Esophagus squamous epithelium (tissue), 5 donors: ENCODE measurements around the gene NFRKB. TPM values are rescaled to one million over a fixed set of nuclear protein-coding genes. Genes with fewer than 3 reads are reported as not detected.
A peak's percentile ranks its signal among the peaks of the same experiment; 100 is the strongest.
"Not testable (repeated sequence)": the region's sequence is repeated elsewhere in the genome, so short reads cannot be mapped to it uniquely, and the experiment has no call there.

Source experiments
- DNase-seq: peaks from one replicate; lab custom pipeline; 2025; lab: John Stamatoyannopoulos, UW
- H3K27ac ChIP-seq, 4 donors: fragments of 200-600 bp; sonication (generic); one replicate each; pipeline ENCODE4 v1.5.1; 2016 to 2019; ENCODE audit warnings: mild to moderate bottlenecking in 1 of 4
- H3K27me3 ChIP-seq, 4 donors: fragments of 200-600 bp; sonication (generic); 1 replicate in 3 of 4; 2 replicates in 1 of 4; pipeline versions ENCODE4 v1.5.1 to v1.6.0; 2017 to 2021; ENCODE audit warnings: antibody characterized with exemption in 1 of 4
- H3K36me3 ChIP-seq, 3 donors: fragments of 200-600 bp; sonication (generic); one replicate each; pipeline ENCODE4 v1.5.1; 2016 to 2019
- H3K4me1 ChIP-seq, 3 donors: fragments of 200-600 bp; sonication (generic); one replicate each; pipeline ENCODE4 v1.5.1; 2017 to 2019
- H3K4me3 ChIP-seq, 4 donors: fragments of 200-600 bp; sonication (generic); 1 replicate in 3 of 4; 2 replicates in 1 of 4; pipeline ENCODE4 v1.5.1; 2016 to 2019; ENCODE audit warnings: mild to moderate bottlenecking in 2 of 4, moderate library complexity in 1 of 4
- H3K9me3 ChIP-seq, 3 donors: fragments of 200-600 bp; sonication (generic); one replicate each; pipeline ENCODE4 v1.5.1; 2016 to 2019
- POLR2A ChIP-seq, 4 donors: fragments of 450-650 bp; IDR thresholded peaks; one replicate each; pipeline ENCODE4 v1.6.1; 2017; ENCODE audit warnings: antibody characterized with exemption in 4 of 4, mild to moderate bottlenecking in 4 of 4, moderate library complexity in 3 of 4
- WGBS, 2 donors: methylation state at CpG; one replicate each; pipeline ENCODE4 v1.1.5; 2018; 5-methylcytosine and 5-hydroxymethylcytosine counted together
- intact Hi-C: fragments of 100-400 bp; cut with DNase I; formaldehyde crosslinking; loops from one replicate; pipeline ENCODE4 v1.15.0; 2022
- total RNA-seq, 4 donors: library from RNA; depleted of rRNA; stranded (reverse); fragments of >200 nt; gene quantifications; one replicate each; pipeline ENCODE4 v1.1.0, GENCODE V29; 2016
- TF ChIP-seq, protein P1 (sequence below), 6 experiments: fragments of 450-650 bp in 4 of 6; fragments of 200-600 bp in 2 of 6; sonication (generic) in 2 of 6; IDR thresholded peaks; one replicate each; pipeline ENCODE4 v1.5.1; 2016 to 2019; ENCODE audit warnings: antibody characterized with exemption in 6 of 6, mild to moderate bottlenecking in 4 of 6, moderate library complexity in 4 of 6
- donor health status: DM: yes; HTN: yes; CAD: no.

NFRKB gene
- total RNA-seq, 4 donors from 2014 or later: 18.2 to 35.9 (median 23.8) TPM

DNA sequence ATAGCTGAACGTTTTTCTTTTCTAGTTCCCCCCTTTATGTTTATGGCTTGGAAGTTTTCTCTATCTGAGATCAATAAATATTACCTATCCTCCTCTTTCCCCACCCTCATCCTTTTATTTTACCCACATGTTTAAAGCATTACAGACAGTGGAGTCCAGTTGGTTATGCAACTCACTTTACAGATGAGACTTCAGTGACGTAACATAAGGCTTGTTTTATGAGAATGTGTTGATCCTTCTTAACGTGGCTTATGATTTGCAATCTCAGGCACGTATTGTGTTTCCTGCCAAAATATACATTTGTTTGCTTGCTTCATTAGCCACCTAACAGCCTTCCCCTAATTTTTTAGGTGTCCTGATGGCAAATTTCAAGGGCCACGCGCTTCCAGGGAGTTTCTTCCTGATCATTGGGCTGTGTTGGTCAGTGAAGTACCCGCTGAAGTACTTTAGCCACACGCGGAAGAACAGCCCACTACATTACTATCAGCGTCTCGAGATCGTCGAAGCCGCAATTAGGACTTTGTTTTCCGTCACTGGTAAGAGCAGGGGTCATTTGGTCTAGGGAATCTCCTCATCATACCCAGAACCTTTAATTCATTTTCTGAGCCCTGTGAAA is 43.1 kb downstream of the NFRKB start:
- TF ChIP-seq POLR2A (IDR thresholded peaks at IDR 0.05): no peak
- TF ChIP-seq, protein P1, sequence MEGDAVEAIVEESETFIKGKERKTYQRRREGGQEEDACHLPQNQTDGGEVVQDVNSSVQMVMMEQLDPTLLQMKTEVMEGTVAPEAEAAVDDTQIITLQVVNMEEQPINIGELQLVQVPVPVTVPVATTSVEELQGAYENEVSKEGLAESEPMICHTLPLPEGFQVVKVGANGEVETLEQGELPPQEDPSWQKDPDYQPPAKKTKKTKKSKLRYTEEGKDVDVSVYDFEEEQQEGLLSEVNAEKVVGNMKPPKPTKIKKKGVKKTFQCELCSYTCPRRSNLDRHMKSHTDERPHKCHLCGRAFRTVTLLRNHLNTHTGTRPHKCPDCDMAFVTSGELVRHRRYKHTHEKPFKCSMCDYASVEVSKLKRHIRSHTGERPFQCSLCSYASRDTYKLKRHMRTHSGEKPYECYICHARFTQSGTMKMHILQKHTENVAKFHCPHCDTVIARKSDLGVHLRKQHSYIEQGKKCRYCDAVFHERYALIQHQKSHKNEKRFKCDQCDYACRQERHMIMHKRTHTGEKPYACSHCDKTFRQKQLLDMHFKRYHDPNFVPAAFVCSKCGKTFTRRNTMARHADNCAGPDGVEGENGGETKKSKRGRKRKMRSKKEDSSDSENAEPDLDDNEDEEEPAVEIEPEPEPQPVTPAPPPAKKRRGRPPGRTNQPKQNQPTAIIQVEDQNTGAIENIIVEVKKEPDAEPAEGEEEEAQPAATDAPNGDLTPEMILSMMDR (IDR thresholded peaks at IDR 0.05): no peak
- Histone ChIP-seq H3K27ac (no peak overlapping the region), H3K27me3 (no peaks in the 10 kb centered on the region), H3K4me1 (peaks cover 15 to 33% (median 15%) of the 10 kb centered on the region in 3 donors), H3K36me3 (peaks cover 0 to 5% (median 0%) of the 10 kb centered on the region in 3 donors), H3K4me3 (no peak overlapping the region), H3K9me3 (no peaks in the 10 kb centered on the region)
- 77 to 78% methylated on average over 14 to 15 of the region's 15 CpGs for WGBS, 2 donors
- no peak for DNase-seq
- intact Hi-C loops: loop anchor here (10.0 kb wide), 1 partner anchor 67 kb away; no protein-coding TSS in a partner anchor

DNA sequence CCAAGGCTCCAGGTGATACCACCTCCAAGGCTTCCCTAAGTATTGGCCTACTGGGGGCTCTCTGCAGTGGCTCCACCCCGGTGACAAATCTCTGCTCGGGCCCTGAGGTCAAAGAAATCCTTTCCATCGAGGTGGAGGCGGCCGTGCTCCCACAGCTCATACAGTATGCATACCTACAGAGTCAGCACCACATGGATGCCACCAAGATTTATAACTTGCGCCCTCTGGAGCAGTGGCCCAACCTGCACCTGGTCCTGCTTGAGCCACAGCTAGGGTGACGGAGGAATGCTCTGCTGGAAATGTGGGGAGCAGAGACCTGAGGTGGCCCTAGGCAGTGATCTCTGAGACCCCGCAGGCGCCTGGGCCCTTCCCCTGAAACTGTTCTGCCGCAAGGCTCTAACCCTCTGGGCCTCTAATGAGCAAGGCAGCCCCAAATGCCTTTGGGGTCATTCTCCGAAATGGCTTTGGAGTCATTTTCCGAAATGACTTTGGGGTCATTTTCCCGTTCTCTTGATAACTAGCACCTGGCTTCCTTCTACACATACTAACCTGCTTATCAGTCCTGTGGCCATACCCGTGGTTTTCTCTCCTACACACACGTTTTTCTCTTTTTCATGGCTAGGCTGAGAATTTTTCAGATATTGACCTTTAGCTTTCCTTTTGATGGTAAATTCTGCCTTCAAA is 45.8 kb downstream of the NFRKB start:
- H3K9me3 ChIP-seq: no peaks in the 10 kb centered on the region
- peaks cover 12 to 30% (median 15%) of the 10 kb centered on the region in 3 donors for H3K4me1 ChIP-seq
- no peak overlapping the region for H3K27ac ChIP-seq
- H3K4me3 ChIP-seq: no peak overlapping the region
- intact Hi-C loops: loop anchor here (10.0 kb wide), 1 partner anchor 65 kb away; no protein-coding TSS in a partner anchor
- H3K27me3 ChIP-seq: no peaks in the 10 kb centered on the region
- no peak for DNase-seq
- WGBS, 2 donors: 87 to 88% methylated on average over 10 of the region's 15 CpGs
- TF ChIP-seq, protein P1 (IDR thresholded peaks at IDR 0.05): no peak
- TF ChIP-seq POLR2A (IDR thresholded peaks at IDR 0.05): no peak
- no peaks in the 10 kb centered on the region for H3K36me3 ChIP-seq

DNA sequence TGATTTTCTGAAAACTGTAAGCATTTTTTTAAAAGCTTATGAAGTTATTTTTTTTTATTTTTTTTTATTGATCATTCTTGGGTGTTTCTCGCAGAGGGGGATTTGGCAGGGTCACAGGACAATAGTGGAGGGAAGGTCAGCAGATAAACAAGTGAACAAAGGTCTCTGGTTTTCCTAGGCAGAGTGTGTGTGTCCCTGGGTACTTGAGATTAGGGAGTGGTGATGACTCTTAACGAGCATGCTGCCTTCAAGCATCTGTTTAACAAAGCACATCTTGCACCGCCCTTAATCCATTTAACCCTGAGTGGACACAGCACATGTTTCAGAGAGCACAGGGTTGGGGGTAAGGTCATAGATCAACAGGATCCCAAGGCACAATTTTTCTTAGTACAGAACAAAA is 48.0 kb downstream of the NFRKB start:
- intact Hi-C loops, DNase-seq, H3K36me3 ChIP-seq, H3K27me3 ChIP-seq, H3K9me3 ChIP-seq, H3K4me3 ChIP-seq: not testable (repeated sequence)
- Histone ChIP-seq H3K4me1 (peaks cover 0 to 12% (median 3%) of the 10 kb centered on the region in 3 donors), H3K27ac (peak overlapping the region in 3 of 4 donors; percentile 69 to 83 (median 75))
- 100% methylated on average over 1 of the region's 3 CpGs; no CpG with 5 or more reads in 1 of the 2 donors for WGBS, 2 donors

DNA sequence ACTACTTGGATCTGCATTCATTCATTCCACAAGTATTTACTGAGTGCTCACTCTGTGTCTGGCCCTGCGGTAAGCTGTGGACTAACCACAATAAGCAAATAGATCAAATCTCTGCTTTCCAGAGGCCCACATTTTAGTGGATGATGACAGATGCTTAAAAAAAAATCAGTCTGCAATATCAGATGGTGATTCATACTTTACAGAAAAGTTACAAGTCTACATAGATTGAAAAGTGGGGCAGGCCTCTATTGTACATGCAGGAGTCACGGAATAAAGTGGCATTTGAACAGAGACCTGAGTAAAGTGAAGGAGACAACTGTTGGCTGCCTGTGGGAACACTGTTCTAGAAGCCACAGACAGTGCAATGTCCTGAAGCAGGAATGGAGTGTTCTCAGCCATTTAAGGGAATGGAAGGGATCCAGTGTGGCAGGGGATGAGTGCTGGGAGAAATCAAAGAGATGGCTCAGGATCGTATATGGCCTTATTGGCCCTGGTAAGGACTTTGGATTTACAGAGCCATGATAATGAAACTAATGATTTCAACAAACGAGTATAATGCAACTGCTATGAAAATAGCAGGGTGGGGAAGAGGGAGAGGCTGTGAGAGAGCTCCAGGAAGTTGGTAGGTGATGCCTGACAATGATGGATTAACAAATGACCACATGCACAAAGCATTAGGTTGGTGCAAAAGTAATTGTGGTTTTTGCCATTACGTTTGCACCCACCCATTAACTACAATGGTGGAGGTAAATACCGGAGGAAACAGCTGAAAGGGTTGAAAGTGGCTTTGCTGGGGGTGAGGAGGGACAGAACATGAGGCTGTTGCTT is 48.7 kb downstream of the NFRKB start:
- H3K27me3 ChIP-seq: no peaks in the 10 kb centered on the region

More for the DNA sequence above, 48.7 kb downstream of the NFRKB start:
- H3K4me1 ChIP-seq: peaks cover 0 to 12% (median 3%) of the 10 kb centered on the region in 3 donors
- no peaks in the 10 kb centered on the region for H3K9me3 ChIP-seq
- TF ChIP-seq POLR2A (IDR thresholded peaks at IDR 0.05): no peak
- TF ChIP-seq, protein P1 (IDR thresholded peaks at IDR 0.05): no peak
- intact Hi-C loops: no loop called here
- H3K27ac ChIP-seq: peak overlapping the region; percentile 38 to 83 (median 72)
- DNase-seq: no peak
- H3K4me3 ChIP-seq: no peak overlapping the region
- no peaks in the 10 kb centered on the region for H3K36me3 ChIP-seq
- WGBS, 2 donors: 47 to 48% methylated on average over 6 of the region's 6 CpGs

Other genes with a start within 250 kb of the NFRKB start
- 100 to 1,000 TPM in 2 of 4 donors, 10 to 100 TPM in 2; 30.1 to 127 (median 92.9) TPM for gene TMEM45B, start 79.7 kb downstream of the NFRKB start, total RNA-seq
- gene PRDM10, start 107.3 kb upstream of the NFRKB start, total RNA-seq: 10 to 100 TPM in 1 of 4 donors, 1 to 10 TPM in 3; 7.3 to 11.2 (median 7.7) TPM
- gene APLP2, start 174.3 kb upstream of the NFRKB start, total RNA-seq: 100 to 1,000 TPM; 134 to 221 (median 177) TPM